H9 (cell line): Measurements from ENCODE around the gene DGKG. TPM values are rescaled to one million over a fixed set of nuclear protein-coding genes. Genes with fewer than 3 reads are reported as not detected.
A peak's percentile ranks its signal among the peaks of the same experiment; 100 is the strongest.

Source experiments
- DNase-seq: peaks from one replicate; pipeline ENCODE4 v3.0.0-alpha.2; 2017
- H2AFZ ChIP-seq: one replicate; pipeline ENCODE4 v1.6.1; 2013; ENCODE audit warnings: mild to moderate bottlenecking, low read length, control low read depth, moderate library complexity
- H2AK5ac ChIP-seq: 2 replicates; pipeline ENCODE4 v1.6.1; 2013; ENCODE audit warnings: low read length, control low read depth, mixed read lengths; ENCODE audit not compliant: insufficient read length
- H2BK120ac ChIP-seq: one replicate; pipeline ENCODE4 v1.6.1; 2013; ENCODE audit warnings: low read depth, mild to moderate bottlenecking, low read length, control low read depth, inconsistent platforms; ENCODE audit not compliant: poor library complexity, severe bottlenecking
- H2BK12ac ChIP-seq: 2 replicates; pipeline ENCODE4 v1.6.1; 2013; ENCODE audit warnings: low read length, control low read depth, mixed read lengths, low read depth; ENCODE audit not compliant: insufficient read length
- H2BK15ac ChIP-seq: 2 replicates; pipeline ENCODE4 v1.6.1; 2013; ENCODE audit warnings: low read depth, low read length, control low read depth
- H2BK20ac ChIP-seq: one replicate; pipeline ENCODE4 v1.6.1; 2013; ENCODE audit warnings: low read depth, mild to moderate bottlenecking, low read length, control low read depth, inconsistent platforms; ENCODE audit not compliant: poor library complexity, severe bottlenecking
- H2BK5ac ChIP-seq: 2 replicates; pipeline ENCODE4 v1.6.1; 2013; ENCODE audit warnings: low read length, control low read depth, mixed read lengths; ENCODE audit not compliant: insufficient read length
- H3K14ac ChIP-seq: 2 replicates; pipeline ENCODE4 v1.6.1; 2013; ENCODE audit warnings: low read length, control low read depth; ENCODE audit not compliant: insufficient read depth
- H3K18ac ChIP-seq: 2 replicates; pipeline ENCODE4 v1.6.1; 2013; ENCODE audit warnings: low read depth, mild to moderate bottlenecking, mixed read lengths, low read length, control low read depth; ENCODE audit not compliant: insufficient read length
- H3K23ac ChIP-seq: 2 replicates; pipeline ENCODE4 v1.6.1; 2013; ENCODE audit warnings: low read length, control low read depth, mixed read lengths, low read depth; ENCODE audit not compliant: insufficient read length
- H3K23me2 ChIP-seq: 2 replicates; pipeline ENCODE4 v1.6.1; 2013; ENCODE audit warnings: low read depth, mild to moderate bottlenecking, mixed read lengths, low read length, control low read depth; ENCODE audit not compliant: insufficient read length, poor library complexity, severe bottlenecking
- H3K27ac ChIP-seq: 2 replicates; pipeline ENCODE4 v1.5.1; 2013; ENCODE audit warnings: low read length, control low read depth, mixed read lengths, low read depth; ENCODE audit not compliant: insufficient read length
- H3K27me3 ChIP-seq: 2 replicates; pipeline ENCODE4 v1.6.1; 2013; ENCODE audit warnings: low read length, control low read depth, inconsistent platforms; ENCODE audit not compliant: insufficient read depth
- H3K4ac ChIP-seq: 2 replicates; pipeline ENCODE4 v1.6.1; 2013; ENCODE audit warnings: low read depth, mild to moderate bottlenecking, control low read depth, inconsistent platforms, low read length, moderate library complexity
- H3K4me1 ChIP-seq: 2 replicates; pipeline ENCODE4 v1.6.1; 2013; ENCODE audit warnings: low read length, control low read depth, inconsistent platforms; ENCODE audit not compliant: insufficient read depth
- H3K4me2 ChIP-seq: 2 replicates; pipeline ENCODE4 v1.6.1; 2013; ENCODE audit warnings: low read length, control low read depth, mixed read lengths; ENCODE audit not compliant: insufficient read length, insufficient read depth
- H3K56ac ChIP-seq: 2 replicates; pipeline ENCODE4 v1.6.1; 2013; ENCODE audit warnings: low read depth, mild to moderate bottlenecking, mixed read lengths, low read length, control low read depth; ENCODE audit not compliant: insufficient read length
- H3K79me1 ChIP-seq: 2 replicates; pipeline ENCODE4 v1.6.1; 2013; ENCODE audit warnings: low read depth, mild to moderate bottlenecking, moderate library complexity, low read length, control low read depth, inconsistent platforms; ENCODE audit not compliant: insufficient read depth, poor library complexity, severe bottlenecking
- H3K79me2 ChIP-seq: 2 replicates; pipeline ENCODE4 v1.6.1; 2013; ENCODE audit warnings: low read length, control low read depth, inconsistent platforms; ENCODE audit not compliant: insufficient read depth
- H3K9ac ChIP-seq: 2 replicates; pipeline ENCODE4 v1.6.1; 2013; ENCODE audit warnings: low read length, control low read depth, mixed read lengths; ENCODE audit not compliant: insufficient read length; ENCODE audit errors: extremely low read depth
- H3K9me3 ChIP-seq: one replicate; pipeline ENCODE4 v1.6.1; 2013; ENCODE audit warnings: low read depth, low read length, inconsistent platforms; ENCODE audit not compliant: control insufficient read depth
- H3T11ph ChIP-seq: one replicate; pipeline ENCODE4 v1.6.1; 2013; ENCODE audit warnings: mild to moderate bottlenecking, low read length, control low read depth, inconsistent platforms
- H4K20me1 ChIP-seq: one replicate; pipeline ENCODE4 v1.6.1; 2013; ENCODE audit not compliant: control insufficient read depth, insufficient read length, insufficient read depth
- H4K5ac ChIP-seq: 2 replicates; pipeline ENCODE4 v1.6.1; 2013; ENCODE audit warnings: low read depth, mild to moderate bottlenecking, mixed read lengths, low read length, control low read depth; ENCODE audit not compliant: insufficient read length
- H4K8ac ChIP-seq: replicated peaks from 2 replicates; pipeline ENCODE4 v1.6.1; 2013; ENCODE audit warnings: low read length, control low read depth, mixed read lengths, low read depth; ENCODE audit not compliant: insufficient read length
- H4K91ac ChIP-seq: 2 replicates; pipeline ENCODE4 v1.6.1; 2013; ENCODE audit warnings: low read depth, mild to moderate bottlenecking, moderate library complexity, mixed read lengths, low read length, control low read depth; ENCODE audit not compliant: insufficient read length
- H3K27ac Mint-ChIP-seq, 3 experiments: 2 replicates in 2 of 3; 3 replicates in 1 of 3; pipeline ENCODE4 v1.8.0; 2020 to 2021; ENCODE audit warnings: mixed read lengths in 3 of 3, mild to moderate bottlenecking in 1 of 3, moderate library complexity in 1 of 3
- H3K27me3 Mint-ChIP-seq: 2 replicates; pipeline ENCODE4 v1.8.0; 2021; ENCODE audit warnings: low read depth, mild to moderate bottlenecking, moderate library complexity, mixed read lengths
- H3K36me3 Mint-ChIP-seq, 3 experiments: 2 replicates in 2 of 3; 3 replicates in 1 of 3; pipeline ENCODE4 v1.8.0; 2020 to 2021; ENCODE audit warnings: low read depth in 3 of 3, mixed read lengths in 3 of 3; ENCODE audit not compliant: insufficient read depth in 1 of 3
- H3K4me1 Mint-ChIP-seq, 2 experiments: 2 replicates each; pipeline ENCODE4 v1.8.0; 2020; ENCODE audit warnings: mixed read lengths in 2 of 2
- H3K4me3 Mint-ChIP-seq, 2 experiments: 2 replicates in 1 of 2; 3 replicates in 1 of 2; pipeline ENCODE4 v1.8.0; 2020 to 2021; ENCODE audit warnings: mild to moderate bottlenecking in 2 of 2, mixed read lengths in 2 of 2, moderate library complexity in 1 of 2
- H3K9me3 Mint-ChIP-seq, 2 experiments: 2 replicates in 1 of 2; 3 replicates in 1 of 2; pipeline ENCODE4 v1.8.0; 2020; ENCODE audit warnings: mild to moderate bottlenecking in 2 of 2, mixed read lengths in 2 of 2, moderate library complexity in 1 of 2
- CTCF ChIP-seq: fragments of 200-600 bp; sonication (generic); conservative IDR thresholded peaks from 3 replicates; pipeline ENCODE4 v1.8.0; 2021; ENCODE audit warnings: antibody characterized with exemption, mild to moderate bottlenecking
- WGBS: extraction: QIAGEN DNeasy Blood & Tissue Kit; methylation state at CpG from one replicate; pipeline ENCODE4 v1.1.7; 2013; ENCODE audit warnings: missing lambda C conversion rate, low lambda C conversion rate, mixed read lengths; ENCODE audit not compliant: insufficient read length; ENCODE audit errors: extremely low coverage; 5-methylcytosine and 5-hydroxymethylcytosine counted together
- total RNA-seq: library from RNA; stranded (reverse); gene quantifications from 2 replicates; pipeline ENCODE4 v1.2.1, GENCODE V29; 2021

DGKG gene
- total RNA-seq, 1 experiment from 2014 or later: not detected

GRCh38 chr3:186383026-186383993, 21.3 kb upstream of the DGKG start:
- no peak overlapping the region for H3K9ac ChIP-seq
- no CpG with 5 or more reads among the region's 18 CpGs for WGBS

More at GRCh38 chr3:186383026-186383993, 21.3 kb upstream of the DGKG start:
- no peak overlapping the region for H2BK20ac ChIP-seq
- H2AFZ ChIP-seq: no peak overlapping the region
- H3K27ac ChIP-seq: no peak overlapping the region
- Mint-ChIP-seq H3K27me3 (peaks cover 9% of the 10 kb centered on the region), H3K4me1 (peaks cover 8 to 13% of the 10 kb centered on the region in 2 experiments), H3K27ac (peak overlapping the region in 1 of 3 experiments; percentile 71; a peak in 2 of 7 replicates), H3K4me3 (no peak overlapping the region), H3K36me3 (0 out of 7 replicates have a peak, but pooled peaks cover 0 to 2% (median 0%) of the 10 kb centered on the region in 3 experiments), H3K9me3 (peaks cover 0 to 4% of the 10 kb centered on the region in 2 experiments; a peak in 2 of 5 replicates)
- no peak overlapping the region for H2BK15ac ChIP-seq
- H4K20me1 ChIP-seq: no peaks in the 10 kb centered on the region
- no peak overlapping the region for H3K23ac ChIP-seq
- no peak overlapping the region for H4K5ac ChIP-seq
- H3T11ph ChIP-seq: no peak overlapping the region
- no peak overlapping the region for H3K14ac ChIP-seq
- H3K4me2 ChIP-seq: no peak overlapping the region
- no peaks in the 10 kb centered on the region for H3K9me3 ChIP-seq
- H3K79me2 ChIP-seq: no peaks in the 10 kb centered on the region
- H2BK120ac ChIP-seq: no peak overlapping the region
- no peak for TF ChIP-seq CTCF
- no peak overlapping the region for H4K8ac ChIP-seq
- H4K91ac ChIP-seq: no peak overlapping the region
- no peak overlapping the region for H3K4ac ChIP-seq
- no peaks in the 10 kb centered on the region for H3K27me3 ChIP-seq
- no peak overlapping the region for H2BK5ac ChIP-seq
- H2BK12ac ChIP-seq: no peak overlapping the region
- H3K79me1 ChIP-seq: no peaks in the 10 kb centered on the region
- H3K23me2 ChIP-seq: no peaks in the 10 kb centered on the region
- no peak overlapping the region for H3K18ac ChIP-seq
- no peaks in the 10 kb centered on the region for H3K4me1 ChIP-seq
- no peak overlapping the region for H3K56ac ChIP-seq
- no peak overlapping the region for H2AK5ac ChIP-seq
- DNase-seq: no peak
